ENCODE measurements around the gene GPRC5A. TPM values are rescaled to one million over a fixed set of nuclear protein-coding genes. Genes with fewer than 3 reads are reported as not detected.

GPRC5A gene
- total and polyA plus RNA-seq, 10 of the 15 experiments (the other 5 are each of a cell fraction or from before 2014, with no cell fraction given), result 0.10 to 2.8 (median 1.1) TPM

DNA sequence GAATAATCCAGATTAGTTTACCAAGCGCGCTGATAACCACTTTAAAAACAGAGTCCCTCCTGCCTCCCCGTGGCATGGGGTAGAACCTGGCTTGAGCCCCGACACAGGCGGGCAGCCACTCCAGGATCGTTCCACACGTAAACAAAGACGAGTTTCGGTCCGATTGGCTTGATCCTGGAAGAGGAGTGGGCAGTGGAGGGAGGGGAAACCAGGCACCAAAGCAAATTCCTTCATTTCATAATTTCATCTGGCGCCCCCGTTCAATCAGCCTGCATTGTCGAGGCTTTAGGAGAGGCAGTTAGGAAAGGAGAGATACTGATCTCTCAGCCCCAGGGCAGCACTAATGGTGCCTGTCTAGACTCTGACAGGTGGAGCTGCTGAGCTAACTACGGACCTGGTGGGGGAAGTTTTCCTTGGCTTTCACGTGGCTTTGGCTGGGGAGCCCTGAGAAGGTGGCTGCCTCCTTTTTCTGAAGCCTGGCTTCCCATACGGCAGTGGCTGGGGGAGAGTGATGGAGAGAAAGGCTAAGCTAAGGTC is 751 bp upstream of the GPRC5A start (continued):
- TF ChIP-seq HSF1 (IDR thresholded peaks at IDR 0.05; ENCODE audit: low read depth, low read length) (no peak), RAD21 (IDR thresholded peaks at IDR 0.05; ENCODE audit: insufficient read depth, low read depth, low read length) (peak; percentile 25; the same call in 1 of the 2 replicates), RB1 (IDR thresholded peaks at IDR 0.05; ENCODE audit: borderline replicate concordance) (no peak)

DNA sequence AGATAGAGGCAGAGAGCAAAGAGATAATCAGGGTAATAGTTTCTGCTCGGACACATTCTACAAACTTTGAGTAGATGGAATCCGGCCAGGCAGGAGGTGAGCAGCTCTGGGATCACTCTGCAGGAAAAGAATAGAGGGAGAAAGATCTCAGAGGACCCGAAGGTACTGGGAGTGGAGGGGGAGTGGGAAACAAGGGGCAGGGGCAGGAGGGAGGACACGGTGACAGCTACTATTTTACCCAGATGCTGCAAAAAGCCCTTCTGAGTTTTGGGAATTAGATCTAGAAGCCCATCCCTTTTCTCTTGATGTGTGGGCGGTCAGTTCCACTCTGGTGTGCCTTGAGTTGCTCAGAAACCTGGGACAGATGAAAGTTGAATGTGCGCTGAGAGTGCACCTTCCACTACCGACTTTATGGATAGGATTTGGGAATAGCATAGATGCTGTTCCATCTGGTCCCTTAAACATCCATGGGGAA is 556 bp downstream of the GPRC5A start:
- intact Hi-C loops (cut with micrococcal nuclease; ENCODE audit: unreplicated experiment), result no loop called here
- H3K4me2 ChIP-seq (ENCODE audit: control insufficient read depth, insufficient read depth), result no peak overlapping the region
- H3K9me3 ChIP-seq (replicated peaks; ENCODE audit: control insufficient read depth, insufficient read depth, low read length), result no peaks in the 10 kb centered on the region
- DNase-seq (ENCODE audit: low read depth, low spot score) (no peak), ATAC-seq (no peak), FAIRE-seq (no peak)
- ChIA-PET CTCF (interaction anchor here (0.9 to 1.5 kb wide), 2 partner anchors 24 to 68 kb away, joined by 3 to 4 read pairs; no protein-coding TSS in a partner anchor), SMC1A (ENCODE audit: uncharacterized antibody, unreplicated experiment) (no interaction called here), RAD21 (ENCODE audit: unreplicated experiment) (interaction anchor here (0.7 to 1.4 kb wide), 3 partner anchors 14 to 84 kb away, joined by 3 to 6 read pairs (median 3); no protein-coding TSS in a partner anchor), POLR2A (no interaction called here)
- no peak overlapping the region for H3K27ac ChIP-seq (ENCODE audit: control insufficient read depth, insufficient read depth)
- H3K27me3 ChIP-seq (replicated peaks in 1 of 2; ENCODE audit: control insufficient read depth in 2 of 2, insufficient read depth in 2 of 2, low read length in 1 of 2), result peaks cover 12% of the 10 kb centered on the region in 2 experiments
- no peaks in the 10 kb centered on the region for H3K36me3 ChIP-seq (ENCODE audit: control insufficient read depth in 2 of 2, insufficient read depth in 2 of 2, low read length in 1 of 2)
- no TSS peak for BruUV-seq (replicated peaks)
- H3K9ac ChIP-seq (ENCODE audit: control insufficient read depth, insufficient read depth, low read length), result no peak overlapping the region
- no peak overlapping the region for H3K4me3 ChIP-seq
- H4K20me1 ChIP-seq (ENCODE audit: control insufficient read depth, insufficient read depth), result no peaks in the 10 kb centered on the region
- WGBS (ENCODE audit: insufficient coverage, insufficient replicate concordance, low lambda C conversion rate, missing lambda C conversion rate), result 13% methylated on average over 7 of the region's 7 CpGs
- H3K4me1 ChIP-seq (ENCODE audit: control insufficient read depth, insufficient read depth, low read length), result no peaks in the 10 kb centered on the region; the same call in 1 of the 2 replicates
- no peaks in the 10 kb centered on the region for H3K79me2 ChIP-seq (ENCODE audit: control insufficient read depth, insufficient read depth, low read length)
- H2AFZ ChIP-seq (ENCODE audit: control insufficient read depth, low read depth, low read length), result no peak overlapping the region
- in situ Hi-C loops (cut with MboI), result no loop called here
- TF ChIP-seq ZZZ3 (IDR thresholded peaks at IDR 0.05; ENCODE audit: control insufficient read depth, insufficient read length, low read depth) (no peak), DPF2 (IDR thresholded peaks at IDR 0.05) (no peak), PAX8 (IDR thresholded peaks at IDR 0.05) (no peak), NKRF (conservative IDR thresholded peaks at IDR 0.05) (no peak), CBFB (IDR thresholded peaks at IDR 0.05; ENCODE audit: low read depth) (no peak), CBX3 (IDR thresholded peaks at IDR 0.05; ENCODE audit: borderline replicate concordance, low read depth) (no peak), ZBED1 (IDR thresholded peaks at IDR 0.05; ENCODE audit: borderline replicate concordance) (no peak), TAF1 (IDR thresholded peaks at IDR 0.05; ENCODE audit: borderline replicate concordance, low read depth, low read length) (no peak), ESRRA (IDR thresholded peaks at IDR 0.05; ENCODE audit: low read length) (no peak), CHD1 (IDR thresholded peaks at IDR 0.05; ENCODE audit: low read depth, low read length) (no peak)
- TF ChIP-seq, protein P1, sequence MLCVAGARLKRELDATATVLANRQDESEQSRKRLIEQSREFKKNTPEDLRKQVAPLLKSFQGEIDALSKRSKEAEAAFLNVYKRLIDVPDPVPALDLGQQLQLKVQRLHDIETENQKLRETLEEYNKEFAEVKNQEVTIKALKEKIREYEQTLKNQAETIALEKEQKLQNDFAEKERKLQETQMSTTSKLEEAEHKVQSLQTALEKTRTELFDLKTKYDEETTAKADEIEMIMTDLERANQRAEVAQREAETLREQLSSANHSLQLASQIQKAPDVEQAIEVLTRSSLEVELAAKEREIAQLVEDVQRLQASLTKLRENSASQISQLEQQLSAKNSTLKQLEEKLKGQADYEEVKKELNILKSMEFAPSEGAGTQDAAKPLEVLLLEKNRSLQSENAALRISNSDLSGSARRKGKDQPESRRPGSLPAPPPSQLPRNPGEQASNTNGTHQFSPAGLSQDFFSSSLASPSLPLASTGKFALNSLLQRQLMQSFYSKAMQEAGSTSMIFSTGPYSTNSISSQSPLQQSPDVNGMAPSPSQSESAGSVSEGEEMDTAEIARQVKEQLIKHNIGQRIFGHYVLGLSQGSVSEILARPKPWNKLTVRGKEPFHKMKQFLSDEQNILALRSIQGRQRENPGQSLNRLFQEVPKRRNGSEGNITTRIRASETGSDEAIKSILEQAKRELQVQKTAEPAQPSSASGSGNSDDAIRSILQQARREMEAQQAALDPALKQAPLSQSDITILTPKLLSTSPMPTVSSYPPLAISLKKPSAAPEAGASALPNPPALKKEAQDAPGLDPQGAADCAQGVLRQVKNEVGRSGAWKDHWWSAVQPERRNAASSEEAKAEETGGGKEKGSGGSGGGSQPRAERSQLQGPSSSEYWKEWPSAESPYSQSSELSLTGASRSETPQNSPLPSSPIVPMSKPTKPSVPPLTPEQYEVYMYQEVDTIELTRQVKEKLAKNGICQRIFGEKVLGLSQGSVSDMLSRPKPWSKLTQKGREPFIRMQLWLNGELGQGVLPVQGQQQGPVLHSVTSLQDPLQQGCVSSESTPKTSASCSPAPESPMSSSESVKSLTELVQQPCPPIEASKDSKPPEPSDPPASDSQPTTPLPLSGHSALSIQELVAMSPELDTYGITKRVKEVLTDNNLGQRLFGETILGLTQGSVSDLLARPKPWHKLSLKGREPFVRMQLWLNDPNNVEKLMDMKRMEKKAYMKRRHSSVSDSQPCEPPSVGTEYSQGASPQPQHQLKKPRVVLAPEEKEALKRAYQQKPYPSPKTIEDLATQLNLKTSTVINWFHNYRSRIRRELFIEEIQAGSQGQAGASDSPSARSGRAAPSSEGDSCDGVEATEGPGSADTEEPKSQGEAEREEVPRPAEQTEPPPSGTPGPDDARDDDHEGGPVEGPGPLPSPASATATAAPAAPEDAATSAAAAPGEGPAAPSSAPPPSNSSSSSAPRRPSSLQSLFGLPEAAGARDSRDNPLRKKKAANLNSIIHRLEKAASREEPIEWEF (IDR thresholded peaks at IDR 0.05; ENCODE audit: insufficient replicate concordance, low read depth, low read length), result no peak

Data from GM12878 (cell line).